ENCODE data around the gene NCR2.
"Not testable (repeated sequence)": the region's sequence is repeated elsewhere in the genome, so short reads cannot be mapped to it uniquely, and the experiment has no call there.

The NCR2 gene

GRCh38 chr6:41335296-41335695 lies at the start of gene NCR2:
Gene NCR2 (plus strand): TSS chr6:41335608. CDS start chr6:41335877, 269 bp downstream.
- no peak for DNase-seq (ENCODE audit: low read depth in 3 of 3)

GRCh38 chr6:41286544-41287346 lies 48.7 kb upstream of the NCR2 start, which contains the start of gene TREM1:
Gene TREM1 (minus strand): TSS chr6:41286682. CDS start chr6:41286655, 27 bp downstream.
- no peak for DNase-seq (ENCODE audit: low read depth in 3 of 3)

GRCh38 chr6:41288030-41288753 lies 47.2 kb upstream of the NCR2 start:
- DNase-seq (ENCODE audit: low read depth in 3 of 3), result no peak

- no peak for DNase-seq (ENCODE audit: low read depth in 3 of 3)
Measured at GRCh38 chr6:41288754-41289129, 46.7 kb upstream of the NCR2 start.

GRCh38 chr6:41289815-41290214 lies 45.6 kb upstream of the NCR2 start:
- no peak for DNase-seq (ENCODE audit: low read depth in 3 of 3)

- DNase-seq (ENCODE audit: low read depth in 3 of 3), result no peak
Measured at GRCh38 chr6:41291717-41292116, 43.7 kb upstream of the NCR2 start.

GRCh38 chr6:41294214-41294872 lies 41.1 kb upstream of the NCR2 start:
- no peak for DNase-seq (ENCODE audit: low read depth in 3 of 3)

- DNase-seq (ENCODE audit: low read depth in 3 of 3), result not testable (repeated sequence)
Measured at GRCh38 chr6:41297248-41297647, 38.2 kb upstream of the NCR2 start.

- no peak for DNase-seq (ENCODE audit: low read depth in 3 of 3)
Measured at GRCh38 chr6:41298785-41299502, 36.5 kb upstream of the NCR2 start.

- no peak for DNase-seq (ENCODE audit: low read depth in 3 of 3)
Measured at GRCh38 chr6:41302638-41303037, 32.8 kb upstream of the NCR2 start.

GRCh38 chr6:41306187-41306854 lies 29.1 kb upstream of the NCR2 start:
- peak in 1 of 3 experiments; percentile 31 for DNase-seq (ENCODE audit: low read depth in 3 of 3)

- no peak for DNase-seq (ENCODE audit: low read depth in 3 of 3)
Measured at GRCh38 chr6:41315203-41315602, 20.2 kb upstream of the NCR2 start.

GRCh38 chr6:41315943-41316620 lies 19.3 kb upstream of the NCR2 start:
- DNase-seq (ENCODE audit: low read depth in 3 of 3), result no peak

GRCh38 chr6:41318261-41318653 lies 17.2 kb upstream of the NCR2 start:
- DNase-seq (ENCODE audit: low read depth in 3 of 3), result no peak

- peak; percentile 70 to 81 (median 71) for DNase-seq (ENCODE audit: low read depth in 3 of 3)
Measured at GRCh38 chr6:41318654-41319565, 16.5 kb upstream of the NCR2 start.

- DNase-seq (ENCODE audit: low read depth in 3 of 3), result no peak
Measured at GRCh38 chr6:41321183-41321582, 14.2 kb upstream of the NCR2 start.

- DNase-seq (ENCODE audit: low read depth in 3 of 3), result no peak
Measured at GRCh38 chr6:41325446-41326066, 9.9 kb upstream of the NCR2 start.

GRCh38 chr6:41326092-41326491 lies 9.3 kb upstream of the NCR2 start:
- no peak for DNase-seq (ENCODE audit: low read depth in 3 of 3)

GRCh38 chr6:41327177-41327576 lies 8.2 kb upstream of the NCR2 start:
- DNase-seq (ENCODE audit: low read depth in 3 of 3), result no peak
